A204.1 (cell line): ENCODE data around the gene HDAC9.

ENCODE experiments used
- FAIRE-seq: peaks from 2 replicates; lab custom pipeline; 2012; peaks lifted over from hg19 to GRCh38; lab: Jason Lieb, UNC

Gene HDAC9

DNA sequence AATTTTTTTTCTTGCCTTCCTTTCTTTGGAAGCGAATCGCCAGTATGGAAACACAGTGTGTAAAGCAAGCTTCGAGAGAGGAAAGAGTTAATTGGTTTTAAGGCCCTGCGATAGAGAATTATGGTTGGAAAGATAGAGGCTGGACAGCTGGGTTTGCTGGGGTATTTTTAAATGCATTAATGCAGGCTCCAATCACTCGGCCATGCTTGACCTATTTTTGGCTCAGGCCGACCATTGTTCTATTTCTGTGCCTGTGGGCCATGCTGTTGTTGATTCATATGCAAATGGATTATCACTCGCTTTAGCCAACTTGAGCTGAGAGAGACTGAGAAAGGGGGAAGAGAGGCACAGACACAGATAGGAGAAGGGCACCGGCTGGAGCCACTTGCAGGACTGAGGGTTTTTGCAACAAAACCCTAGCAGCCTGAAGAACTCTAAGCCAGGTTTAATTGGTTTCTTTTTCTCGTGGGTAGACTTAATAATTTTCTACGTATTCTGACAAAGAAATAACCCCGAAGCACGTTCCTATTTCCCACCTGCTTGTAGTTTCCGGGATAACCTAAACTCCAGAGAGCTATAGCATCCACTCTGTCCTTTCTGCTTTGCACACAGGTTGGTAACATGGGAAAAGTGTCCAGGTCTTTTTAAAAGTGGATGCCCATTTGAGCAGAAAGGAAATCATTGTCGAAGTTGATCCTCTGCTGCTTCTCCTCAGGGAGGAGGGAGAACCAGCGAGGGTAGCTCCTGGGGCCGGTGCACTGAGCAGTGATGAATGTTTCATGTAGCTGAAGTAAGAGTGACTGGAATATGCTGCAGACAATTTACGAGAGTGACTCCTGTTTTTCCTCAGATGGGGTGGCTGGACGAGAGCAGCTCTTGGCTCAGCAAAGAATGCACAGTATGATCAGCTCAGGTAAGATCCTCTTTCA, at the start of gene HDAC9:
Gene HDAC9 (plus strand): TSS at position 338 of the 929 bp plus-strand sequence. CDS start 554 bp downstream, at position 892.
- no peak for FAIRE-seq

- FAIRE-seq, result no peak
These were observed 49.5 kb upstream of the HDAC9 start for GRCh38 chr7:18445916-18446520.

DNA sequence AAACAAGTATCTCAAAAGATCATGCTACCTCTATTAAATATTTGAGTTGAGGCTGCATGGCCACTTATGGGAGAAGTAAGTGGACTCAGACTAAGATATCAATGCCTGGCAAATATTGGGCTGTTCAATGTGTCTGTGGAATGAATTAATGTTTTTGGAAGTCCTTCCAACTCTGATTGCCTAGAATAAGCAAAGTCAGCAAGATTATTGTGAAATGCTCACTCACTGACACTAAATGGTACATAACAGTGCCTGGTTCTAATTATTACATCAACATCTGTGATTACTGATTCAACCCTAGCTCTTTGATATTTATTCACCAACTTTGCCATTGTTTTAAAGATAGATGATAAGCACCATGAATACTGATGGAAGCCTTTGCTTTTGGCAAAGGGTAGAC, 45.5 kb upstream of the HDAC9 start:
- FAIRE-seq, result no peak

GRCh38 chr7:18455606-18456005, 39.9 kb upstream of the HDAC9 start:
- no peak for FAIRE-seq

DNA sequence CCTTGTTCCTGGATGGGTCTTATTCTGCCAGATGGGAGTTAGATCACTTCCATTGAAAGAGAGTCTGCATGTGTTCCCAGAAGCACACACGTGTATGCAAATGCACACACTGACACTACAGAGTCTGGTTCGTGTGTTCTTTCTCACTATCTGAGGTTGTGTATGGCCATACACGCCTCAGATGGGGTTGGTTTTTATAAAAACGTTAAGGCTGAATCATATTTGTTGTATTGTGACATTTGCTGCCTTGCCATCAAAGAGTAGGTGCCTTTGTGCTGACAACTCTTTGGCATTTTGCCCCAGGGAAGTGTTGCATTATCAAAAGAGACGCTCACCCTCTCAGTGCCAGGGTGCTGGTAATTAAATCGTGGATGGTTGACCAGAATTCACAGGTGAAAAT, 37.7 kb upstream of the HDAC9 start:
- no peak for FAIRE-seq

- FAIRE-seq, result no peak
These were observed 36.7 kb upstream of the HDAC9 start for GRCh38 chr7:18458830-18459229.

DNA sequence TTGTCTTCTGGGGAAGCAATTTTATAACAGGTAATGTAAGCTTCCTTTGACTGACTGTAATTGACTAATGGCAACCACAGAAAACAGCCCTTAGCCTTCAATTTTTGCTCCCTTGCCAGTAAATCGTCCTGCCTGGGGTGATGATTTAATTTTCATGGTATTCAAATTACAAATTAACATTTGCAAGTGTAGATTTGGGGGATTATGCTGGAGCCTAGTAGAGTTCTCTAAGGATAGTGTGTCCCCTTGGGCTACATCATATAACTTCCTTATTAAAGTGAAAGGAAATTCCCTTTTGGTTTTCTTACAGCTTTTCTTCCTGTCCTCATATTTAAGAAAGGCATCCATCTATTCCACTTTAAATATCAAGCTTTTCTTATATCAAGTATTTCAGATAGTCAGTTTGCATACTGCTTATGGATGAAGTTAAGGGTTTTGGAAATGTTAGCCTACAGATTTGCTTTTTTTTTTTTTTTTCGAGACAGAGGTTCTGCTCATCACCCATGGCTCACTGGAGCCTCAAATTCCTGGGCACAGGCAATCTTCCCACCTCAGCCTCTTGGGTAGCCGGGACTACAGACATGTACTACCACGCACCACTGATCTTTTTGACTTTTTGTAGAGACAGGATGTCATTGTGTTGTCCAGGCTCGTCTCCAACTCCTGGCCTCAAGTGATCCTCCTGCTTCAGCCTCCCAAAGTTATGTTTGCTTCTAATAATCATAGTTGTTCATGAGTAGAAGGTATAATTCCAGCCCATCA, 35.9 kb upstream of the HDAC9 start:
- FAIRE-seq, result no peak

DNA sequence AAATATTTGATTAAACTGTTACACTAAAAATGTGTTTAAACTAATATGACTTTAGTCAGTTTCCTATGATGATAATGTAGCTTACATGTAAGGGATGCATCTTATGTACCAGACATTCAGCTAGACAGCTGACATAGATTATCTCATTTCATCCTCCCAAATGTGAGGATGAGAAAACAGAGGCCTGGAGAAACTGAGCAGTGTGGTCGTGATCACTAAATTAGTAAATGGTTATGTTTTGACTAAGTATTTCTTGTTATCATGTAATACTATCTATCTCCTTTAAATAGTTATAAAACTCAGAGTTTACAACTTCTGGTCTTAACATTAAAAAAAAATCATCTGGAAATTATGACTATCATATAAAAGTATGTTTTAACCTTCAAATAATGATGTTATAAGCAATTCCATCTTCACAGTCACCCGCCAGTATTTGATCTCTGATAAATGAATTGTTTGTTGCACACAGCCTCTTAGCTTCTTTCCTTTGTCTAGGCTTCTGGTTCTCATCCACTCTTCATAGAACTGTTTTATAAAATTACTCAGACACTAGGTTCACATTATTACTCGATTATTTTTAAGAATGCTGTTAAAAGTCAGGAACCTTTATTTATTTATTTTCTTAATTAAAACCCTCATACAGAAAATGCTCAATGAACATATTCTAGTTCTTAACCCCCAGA, 33.6 kb upstream of the HDAC9 start:
- no peak for FAIRE-seq

DNA sequence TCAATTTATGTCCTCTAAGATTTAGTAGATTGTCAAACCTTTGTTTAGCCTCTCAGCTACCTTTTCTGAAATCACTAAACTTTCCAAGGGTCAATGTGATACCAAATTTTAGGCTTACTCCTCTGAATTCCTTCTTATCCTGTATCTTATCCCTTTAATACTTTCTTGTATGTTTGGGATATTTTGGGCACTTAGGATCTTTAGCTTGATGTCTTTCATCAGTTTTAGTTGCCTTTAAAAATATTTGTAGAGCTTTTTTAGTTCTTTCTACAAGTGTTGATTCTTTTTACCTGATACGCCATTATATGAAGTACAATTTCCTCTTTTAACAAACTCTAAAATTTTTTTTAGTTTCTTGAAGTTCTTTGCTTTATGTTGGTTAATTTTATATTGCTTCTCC, 30.7 kb upstream of the HDAC9 start:
- no peak for FAIRE-seq

DNA sequence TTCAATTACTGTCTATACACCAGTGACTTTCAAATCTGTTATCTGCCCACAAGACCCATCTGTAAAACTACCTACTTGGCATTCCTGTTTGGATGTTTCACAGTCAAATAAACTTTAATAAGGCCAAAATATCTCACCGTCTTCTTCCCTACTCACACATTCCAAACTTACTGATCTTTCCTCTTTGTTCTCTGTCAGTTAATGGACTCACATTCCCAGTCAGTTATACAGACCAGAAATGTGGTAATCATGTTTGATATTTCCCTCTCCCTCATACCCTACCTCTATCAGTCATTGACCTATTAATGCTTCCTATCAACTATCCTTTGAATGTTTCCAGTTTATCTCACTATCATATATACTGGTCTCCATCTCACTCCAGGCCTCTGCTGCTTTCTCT, 28.5 kb upstream of the HDAC9 start:
- no peak for FAIRE-seq

DNA sequence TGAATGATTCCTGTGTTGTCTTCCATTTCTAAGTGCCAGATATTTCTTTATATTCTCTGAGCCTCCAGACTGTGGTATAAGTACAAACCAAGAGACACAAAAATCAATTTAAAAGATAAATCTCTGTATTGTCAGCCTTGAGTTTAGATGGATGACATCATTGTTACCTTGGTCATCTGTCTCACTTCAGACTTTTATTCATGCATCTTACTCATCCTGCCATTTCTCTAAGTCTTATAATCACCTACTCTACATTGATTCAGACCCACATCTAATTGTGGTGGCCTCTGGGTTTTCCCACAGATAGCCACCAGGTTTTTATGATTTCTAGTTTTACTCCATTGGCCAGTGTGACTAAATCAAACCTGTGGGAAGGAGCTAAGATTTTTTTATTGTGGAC, 26.8 kb upstream of the HDAC9 start:
- no peak for FAIRE-seq

DNA sequence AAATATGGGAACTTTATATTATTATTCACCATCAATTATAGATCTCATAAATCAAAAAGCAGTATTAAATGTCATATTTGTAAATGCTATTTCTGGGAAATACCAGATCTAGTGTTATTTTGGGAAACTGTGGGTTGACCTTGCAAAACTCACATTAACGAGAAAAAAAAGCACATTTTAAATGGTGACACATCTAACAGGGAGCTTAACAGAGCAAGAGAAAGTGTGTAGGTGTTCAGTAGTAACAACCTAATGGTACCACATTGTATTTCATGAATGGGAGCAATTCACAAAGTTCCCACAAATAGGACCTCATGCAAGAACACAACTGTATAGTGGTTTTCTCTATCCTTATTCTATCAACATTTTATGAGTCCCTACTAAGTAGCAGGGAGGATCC, 26.2 kb upstream of the HDAC9 start:
- no peak for FAIRE-seq

GRCh38 chr7:18471476-18472160, 23.9 kb upstream of the HDAC9 start:
- FAIRE-seq, result no peak

- FAIRE-seq, result no peak
These were observed 23.4 kb upstream of the HDAC9 start for GRCh38 chr7:18472161-18472483.

- no peak for FAIRE-seq
These were observed 22.4 kb upstream of the HDAC9 start for GRCh38 chr7:18473119-18473518.

- no peak for FAIRE-seq
These were observed 20.6 kb upstream of the HDAC9 start for GRCh38 chr7:18474944-18475343.

DNA sequence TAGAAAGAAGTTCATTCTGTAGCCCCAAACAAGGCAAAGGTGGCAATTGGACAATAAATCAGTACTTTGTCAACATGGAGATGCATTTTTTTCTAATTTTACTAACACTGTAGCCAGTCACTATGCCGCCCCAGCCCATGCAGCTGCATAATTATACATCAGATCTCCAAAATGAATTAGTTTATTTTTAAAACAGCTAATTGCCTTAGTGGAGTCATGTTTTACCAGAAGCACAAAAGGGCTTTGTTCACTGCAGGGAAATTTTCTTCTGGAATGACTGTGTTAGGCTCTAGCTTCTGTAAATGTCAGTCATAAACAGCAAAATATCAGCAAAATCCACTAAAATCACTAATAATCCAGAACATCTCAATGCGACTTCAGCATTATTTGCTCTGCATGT, 20.1 kb upstream of the HDAC9 start:
- no peak for FAIRE-seq

DNA sequence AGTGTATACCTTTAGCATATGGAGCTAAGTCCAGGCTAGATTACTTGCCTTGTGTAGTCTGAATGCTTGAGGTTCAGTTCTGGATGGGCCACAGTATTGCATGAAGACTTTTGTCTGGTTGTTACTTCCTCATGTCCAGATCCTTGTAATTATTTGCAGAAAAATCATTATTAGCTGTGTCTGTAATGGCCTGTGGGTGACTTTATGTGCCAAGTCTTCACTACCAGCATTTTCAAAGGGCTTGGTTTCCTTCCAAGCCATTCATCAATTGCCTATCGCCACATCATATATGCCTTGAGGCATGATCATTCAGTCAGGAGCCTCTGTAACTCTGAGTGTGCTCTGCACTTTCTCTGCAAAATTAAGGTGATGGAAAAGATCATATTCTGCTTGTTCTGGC, 13.8 kb upstream of the HDAC9 start:
- no peak for FAIRE-seq

- no peak for FAIRE-seq
These were observed 7.5 kb upstream of the HDAC9 start for GRCh38 chr7:18488049-18488448.

GRCh38 chr7:18489624-18490023, 5.9 kb upstream of the HDAC9 start:
- no peak for FAIRE-seq

- FAIRE-seq, result no peak
These were observed 3.7 kb upstream of the HDAC9 start for GRCh38 chr7:18491871-18492270.

DNA sequence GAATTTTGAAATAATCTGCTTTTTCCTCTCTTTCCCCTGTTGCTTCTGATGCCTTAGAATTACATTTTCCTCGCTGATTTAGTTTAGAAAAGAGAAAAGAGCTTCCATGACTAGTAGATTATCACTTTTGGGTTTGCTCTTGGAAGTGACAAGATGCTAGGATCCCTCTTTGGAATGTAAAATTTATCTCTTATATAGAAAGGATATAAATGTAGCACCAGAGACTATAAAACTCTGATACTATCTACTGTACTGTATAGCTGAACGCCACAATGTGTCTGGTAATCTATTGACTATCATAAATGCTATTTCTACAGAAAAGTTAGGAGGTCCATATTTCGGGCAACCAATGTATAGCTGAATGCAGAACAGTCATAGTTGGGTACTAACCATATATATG, 1.1 kb upstream of the HDAC9 start:
- FAIRE-seq, result no peak
